Body of pancreas (tissue), 4 donors: ENCODE data around the gene CDX1. TPM values are rescaled to one million over a fixed set of nuclear protein-coding genes. Genes with fewer than 3 reads are reported as not detected.
"Not testable (repeated sequence)": the region's sequence is repeated elsewhere in the genome, so short reads cannot be mapped to it uniquely, and the experiment has no call there.

Source experiments
- ATAC-seq: fragments of 150-250 bp; one replicate; pipeline ENCODE4 v1.9.1; 2016
- DNase-seq, 4 donors: peaks; one replicate each; pipeline ENCODE4 v3.0.0-alpha.2; 2019
- H3K27ac ChIP-seq, 4 donors: fragments of 200-600 bp; sonication (generic); 1 replicate in 3 of 4; 2 replicates in 1 of 4; pipeline versions ENCODE4 v1.5.1 to v1.6.1; 2016 to 2019; ENCODE audit warnings: mild to moderate bottlenecking in 1 of 4, mixed read lengths in 1 of 4, moderate library complexity in 1 of 4
- H3K27me3 ChIP-seq, 2 donors: fragments of 200-600 bp; sonication (generic); one replicate each; pipeline ENCODE4 v1.6.0; 2016; ENCODE audit warnings: mild to moderate bottlenecking in 1 of 2
- H3K36me3 ChIP-seq, 2 donors: fragments of 200-600 bp; sonication (generic); replicated peaks in 1 of 2; 2 replicates each; pipeline ENCODE4 v1.5.1; 2016; ENCODE audit warnings: low read depth in 2 of 2; ENCODE audit not compliant: insufficient read depth in 1 of 2
- H3K4me1 ChIP-seq: fragments of 200-600 bp; sonication (generic); one replicate; pipeline ENCODE4 v1.6.0; 2016
- H3K4me3 ChIP-seq, 2 donors: fragments of 200-600 bp; sonication (generic); 1 replicate in 1 of 2; 2 replicates in 1 of 2; pipeline ENCODE4 v1.5.1; 2016 to 2019
- H3K9me3 ChIP-seq, 3 donors: fragments of 200-600 bp; sonication (generic); 1 replicate in 2 of 3; 2 replicates in 1 of 3; pipeline ENCODE4 v1.5.1; 2016
- POLR2A ChIP-seq, 3 donors: fragments of 450-650 bp; IDR thresholded peaks; one replicate each; pipeline ENCODE4 v1.6.1; 2016; ENCODE audit warnings: antibody characterized with exemption in 3 of 3, mild to moderate bottlenecking in 2 of 3
- WGBS, 2 donors: methylation state at CpG; one replicate each; pipeline ENCODE4 v1.1.5; 2017; 5-methylcytosine and 5-hydroxymethylcytosine counted together
- intact Hi-C: fragments of 100-400 bp; cut with DNase I; formaldehyde crosslinking; loops from one replicate; pipeline ENCODE4 v1.15.1; 2023
- total RNA-seq, 2 donors: library from RNA; depleted of rRNA; stranded (reverse); fragments of >200 nt; gene quantifications; one replicate each; pipeline ENCODE4 v1.1.0, GENCODE V29; 2016
- TF ChIP-seq, protein P1 (sequence below), 7 experiments: fragments of 450-650 bp in 4 of 7; fragments of 200-600 bp in 3 of 7; sonication (generic) in 3 of 7; IDR thresholded peaks; one replicate each; pipeline ENCODE4 v1.5.1; 2016 to 2019; ENCODE audit warnings: antibody characterized with exemption in 7 of 7

Gene CDX1
- total RNA-seq, 2 donors from 2014 or later, result not detected

DNA sequence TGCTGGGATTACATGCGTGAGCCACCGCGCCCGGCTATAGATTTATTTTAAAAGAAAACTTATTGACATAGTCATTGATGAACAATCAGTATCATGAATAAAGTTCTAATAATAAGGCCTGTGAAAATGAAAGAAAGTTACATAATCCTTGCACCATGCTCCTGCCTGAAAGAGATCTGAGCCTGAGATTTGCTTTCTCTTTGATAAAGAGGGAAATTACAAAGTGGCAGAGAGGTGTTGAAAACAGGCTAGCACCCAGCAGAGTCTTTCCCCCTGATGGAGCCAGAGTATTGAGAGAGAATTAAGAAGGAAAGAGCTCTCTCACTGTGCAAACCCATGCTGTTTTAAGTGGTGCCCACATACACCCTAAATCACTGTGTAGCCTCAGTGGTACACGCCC is 60.5 kb downstream of the CDX1 start:
- ATAC-seq (no peak), DNase-seq (no peak)
- intact Hi-C loops, result no loop called here

DNA sequence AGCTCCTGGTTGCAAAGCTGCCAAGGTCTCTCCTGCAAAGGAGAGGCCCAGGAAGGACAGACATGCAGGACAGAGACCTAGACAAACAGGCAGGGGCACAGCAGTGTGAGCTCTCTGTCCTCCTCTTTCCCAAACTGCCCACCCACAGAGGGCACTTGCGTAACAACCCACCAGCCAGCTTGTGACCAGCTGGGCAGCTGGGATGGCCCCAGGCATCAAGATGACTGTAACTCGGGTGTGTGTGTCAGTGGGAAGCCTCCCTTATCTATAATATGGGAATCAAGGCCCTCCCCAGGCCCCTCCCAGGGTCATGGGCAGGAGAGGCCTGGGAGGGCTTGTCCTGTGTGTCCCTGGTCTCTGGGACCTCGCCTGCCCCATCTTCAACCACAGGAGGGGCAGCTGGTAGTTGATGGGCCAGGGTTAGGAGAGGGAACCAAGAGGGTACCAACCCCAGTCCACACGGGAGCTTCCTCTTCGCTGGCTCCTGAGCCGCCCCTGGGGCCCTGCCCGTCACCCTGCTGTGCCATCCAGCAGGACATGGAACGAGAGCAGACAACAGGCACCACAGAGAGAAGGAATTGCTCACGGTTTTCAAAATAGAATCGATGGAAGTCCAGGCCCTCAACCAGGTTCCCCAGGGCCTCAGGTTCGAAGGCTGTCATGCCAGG is 61.2 kb downstream of the CDX1 start:
- Histone ChIP-seq H3K36me3 (no peaks in the 10 kb centered on the region), H3K27me3 (no peaks in the 10 kb centered on the region), H3K4me1 (no peaks in the 10 kb centered on the region), H3K27ac (no peak overlapping the region), H3K9me3 (no peaks in the 10 kb centered on the region), H3K4me3 (no peak overlapping the region)
- 70 to 81% methylated on average over 9 to 11 of the region's 11 CpGs for WGBS, 2 donors
- TF ChIP-seq, protein P1, sequence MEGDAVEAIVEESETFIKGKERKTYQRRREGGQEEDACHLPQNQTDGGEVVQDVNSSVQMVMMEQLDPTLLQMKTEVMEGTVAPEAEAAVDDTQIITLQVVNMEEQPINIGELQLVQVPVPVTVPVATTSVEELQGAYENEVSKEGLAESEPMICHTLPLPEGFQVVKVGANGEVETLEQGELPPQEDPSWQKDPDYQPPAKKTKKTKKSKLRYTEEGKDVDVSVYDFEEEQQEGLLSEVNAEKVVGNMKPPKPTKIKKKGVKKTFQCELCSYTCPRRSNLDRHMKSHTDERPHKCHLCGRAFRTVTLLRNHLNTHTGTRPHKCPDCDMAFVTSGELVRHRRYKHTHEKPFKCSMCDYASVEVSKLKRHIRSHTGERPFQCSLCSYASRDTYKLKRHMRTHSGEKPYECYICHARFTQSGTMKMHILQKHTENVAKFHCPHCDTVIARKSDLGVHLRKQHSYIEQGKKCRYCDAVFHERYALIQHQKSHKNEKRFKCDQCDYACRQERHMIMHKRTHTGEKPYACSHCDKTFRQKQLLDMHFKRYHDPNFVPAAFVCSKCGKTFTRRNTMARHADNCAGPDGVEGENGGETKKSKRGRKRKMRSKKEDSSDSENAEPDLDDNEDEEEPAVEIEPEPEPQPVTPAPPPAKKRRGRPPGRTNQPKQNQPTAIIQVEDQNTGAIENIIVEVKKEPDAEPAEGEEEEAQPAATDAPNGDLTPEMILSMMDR (IDR thresholded peaks at IDR 0.05), result no peak
- no peak for TF ChIP-seq POLR2A (IDR thresholded peaks at IDR 0.05)
- intact Hi-C loops, result no loop called here
- ATAC-seq (no peak), DNase-seq (no peak)

More for the DNA sequence above, 60.5 kb downstream of the CDX1 start:
- Histone ChIP-seq H3K9me3 (no peaks in the 10 kb centered on the region), H3K27me3 (no peaks in the 10 kb centered on the region), H3K4me1 (no peaks in the 10 kb centered on the region), H3K4me3 (no peak overlapping the region), H3K36me3 (no peaks in the 10 kb centered on the region), H3K27ac (no peak overlapping the region)
- TF ChIP-seq POLR2A (IDR thresholded peaks at IDR 0.05), result no peak
- TF ChIP-seq, protein P1 (IDR thresholded peaks at IDR 0.05), result no peak
- WGBS, 2 donors, result 91 to 92% methylated on average over 5 of the region's 5 CpGs

DNA sequence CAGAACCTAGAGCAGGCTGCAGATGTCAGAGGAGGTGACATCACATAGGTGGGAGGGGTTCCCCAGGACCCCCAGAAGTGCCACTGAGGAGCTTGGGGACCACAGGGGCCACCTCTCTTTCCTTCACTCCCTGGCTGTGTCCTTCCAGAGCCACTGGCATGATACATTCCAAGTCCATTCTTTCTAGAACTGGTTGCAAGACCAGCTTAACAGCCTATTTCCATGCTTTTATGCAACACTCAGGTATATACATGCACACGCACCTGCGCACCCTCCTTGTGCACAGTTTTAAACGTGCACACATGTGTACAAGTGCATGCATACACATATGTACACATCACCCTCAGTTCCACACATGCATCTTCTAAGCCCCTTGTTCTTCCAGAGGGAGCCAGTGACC is 63.0 kb downstream of the CDX1 start:
- Histone ChIP-seq H3K36me3 (no peaks in the 10 kb centered on the region), H3K27ac (no peak overlapping the region), H3K4me3 (no peak overlapping the region), H3K4me1 (no peaks in the 10 kb centered on the region), H3K27me3 (no peaks in the 10 kb centered on the region), H3K9me3 (no peaks in the 10 kb centered on the region)
- no peak for ATAC-seq
- TF ChIP-seq POLR2A (IDR thresholded peaks at IDR 0.05), result no peak
- TF ChIP-seq, protein P1 (IDR thresholded peaks at IDR 0.05), result no peak
- intact Hi-C loops, result no loop called here
- DNase-seq, result no peak
- WGBS, 2 donors, result 71% methylated on average over 3 of the region's 3 CpGs

DNA sequence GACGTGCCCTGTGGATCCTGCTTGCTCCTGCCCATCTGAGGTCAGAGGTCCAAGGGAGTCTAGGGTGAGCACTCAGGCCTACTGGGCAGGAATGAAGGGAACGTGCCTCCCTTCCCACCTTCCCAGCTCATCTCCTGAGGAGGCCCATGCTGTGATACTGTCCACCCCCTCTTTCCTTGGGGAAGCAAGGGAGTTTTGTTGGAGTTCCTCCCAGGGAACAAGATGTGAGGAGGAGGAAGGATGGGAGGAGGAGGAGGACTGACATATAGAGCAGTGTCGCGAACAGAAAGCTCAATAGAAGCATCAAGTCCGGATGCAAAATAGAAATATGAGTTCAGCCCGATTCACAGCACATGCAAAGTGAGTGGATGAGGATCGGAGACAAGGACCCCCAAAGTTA is 64.3 kb downstream of the CDX1 start:
- 79 to 84% methylated on average over 7 of the region's 7 CpGs for WGBS, 2 donors
- H3K4me3 ChIP-seq, result no peak overlapping the region
- no peaks in the 10 kb centered on the region for H3K36me3 ChIP-seq
- no peak for TF ChIP-seq POLR2A (IDR thresholded peaks at IDR 0.05)
- TF ChIP-seq, protein P1 (IDR thresholded peaks at IDR 0.05), result no peak
- no peaks in the 10 kb centered on the region for H3K9me3 ChIP-seq
- no peaks in the 10 kb centered on the region for H3K4me1 ChIP-seq
- no peak overlapping the region for H3K27ac ChIP-seq
- intact Hi-C loops, result no loop called here
- no peak for ATAC-seq
- DNase-seq, result no peak
- H3K27me3 ChIP-seq, result no peaks in the 10 kb centered on the region

DNA sequence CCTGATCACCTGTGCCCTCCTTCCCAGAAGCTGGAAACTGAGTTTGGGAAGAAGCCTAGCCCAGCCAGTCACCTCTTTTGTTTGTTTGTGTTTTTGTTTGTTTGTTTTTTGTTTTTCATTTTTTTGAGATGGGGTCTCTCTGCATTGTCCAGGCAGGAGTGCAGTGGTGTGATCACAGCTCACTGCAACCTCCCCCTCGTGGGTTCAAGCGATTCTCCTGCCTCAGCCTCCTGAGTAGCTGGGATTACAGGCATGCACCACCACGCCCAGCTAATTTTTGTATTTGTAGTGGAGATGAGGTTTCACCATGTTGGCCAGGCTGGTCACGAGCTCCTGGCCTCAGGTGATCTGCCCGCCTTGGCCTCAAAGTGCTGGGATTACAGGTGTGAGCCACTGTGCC is 67.1 kb downstream of the CDX1 start:
- ATAC-seq, H3K27ac ChIP-seq, H3K4me3 ChIP-seq, H3K4me1 ChIP-seq, H3K36me3 ChIP-seq, H3K9me3 ChIP-seq, H3K27me3 ChIP-seq, intact Hi-C loops, DNase-seq: not testable (repeated sequence)
- 88 to 95% methylated on average over 5 of the region's 5 CpGs for WGBS, 2 donors

Other genes with a start within 250 kb of the CDX1 start
- gene PDE6A, start 222.0 kb upstream of the CDX1 start, total RNA-seq, result not detected
- 1 to 10 TPM; 2.3 to 6.5 TPM for gene SLC26A2, start 206.0 kb upstream of the CDX1 start, total RNA-seq
- 1 to 10 TPM; 2.1 to 3.0 TPM for gene TIGD6, start 166.1 kb upstream of the CDX1 start, total RNA-seq
- gene HMGXB3, start 166.0 kb upstream of the CDX1 start, total RNA-seq, result 10 to 100 TPM; 22.6 to 43.5 TPM
- gene CSF1R, start 80.2 kb upstream of the CDX1 start, total RNA-seq, result 10 to 100 TPM in 1 of 2 donors, 1 to 10 TPM in 1; 5.3 to 13.5 TPM
- 10 to 100 TPM; 24.1 to 34.2 TPM for gene PDGFRB, start 10.9 kb upstream of the CDX1 start, total RNA-seq
- gene SLC6A7, start 23.3 kb downstream of the CDX1 start, total RNA-seq, result not detected
- under 1 TPM in 1 of 2 donors, not detected in 1; 0.26 TPM for gene CAMK2A, start 123.0 kb downstream of the CDX1 start, total RNA-seq
- under 1 TPM in 1 of 2 donors, not detected in 1; 0.26 TPM for gene ARSI, start 136.1 kb downstream of the CDX1 start, total RNA-seq
- gene TCOF1, start 190.9 kb downstream of the CDX1 start, total RNA-seq, result 10 to 100 TPM; 18.9 to 23.4 TPM
- 100 to 1,000 TPM; 130 to 405 TPM for gene CD74, start 246.1 kb downstream of the CDX1 start, total RNA-seq